PC-9 (cell line): ENCODE data around the gene CRB2. TPM values are rescaled to one million over a fixed set of nuclear protein-coding genes. Genes with fewer than 3 reads are reported as not detected.

Experiments
- BruUV-seq: library from RNA; stranded (reverse); fragments of 400-500 nt; replicated peaks from 2 replicates; lab custom pipeline; 2021; lab: Mats Ljungman, UMichigan
- CTCF ChIA-PET: fragments of 300-600 bp; sonication (Branson Sonifier 250); formaldehyde crosslinking; loops from one replicate; lab custom pipeline; 2022; ENCODE audit warnings: antibody characterized with exemption; lab: Charles Lee
- POLR2A ChIA-PET: fragments of 300-600 bp; sonication (Branson Sonifier 250); formaldehyde crosslinking; loops from one replicate; lab custom pipeline; 2022; ENCODE audit warnings: antibody characterized with exemption; ENCODE audit not compliant: unreplicated experiment; lab: Charles Lee
- DNase-seq, 2 experiments: peaks; one replicate each; pipeline versions ENCODE4 v3.0.0 to v3.0.0-alpha.2; 2015 to 2022; ENCODE audit warnings: mixed read lengths in 1 of 2
- H2AFZ ChIP-seq: fragments of 200-600 bp; sonication (generic); 2 replicates; pipeline ENCODE4 v1.8.1; 2017; ENCODE audit warnings: antibody characterized with exemption
- H3F3A ChIP-seq: fragments of 200-600 bp; sonication (generic); 2 replicates; pipeline ENCODE4 v1.8.1; 2017; ENCODE audit warnings: antibody characterized with exemption, mild to moderate bottlenecking, low read depth; ENCODE audit not compliant: insufficient read depth
- H3K27ac ChIP-seq: fragments of 200-600 bp; sonication (generic); 2 replicates; pipeline ENCODE4 v1.6.1; 2016; ENCODE audit warnings: mixed run types
- H3K27me3 ChIP-seq: fragments of 200-600 bp; sonication (generic); 2 replicates; pipeline ENCODE4 v1.6.1; 2016; ENCODE audit warnings: low read depth, mixed run types; ENCODE audit not compliant: insufficient read depth
- H3K36me3 ChIP-seq: fragments of 200-600 bp; sonication (generic); 2 replicates; pipeline ENCODE4 v1.6.1; 2016; ENCODE audit warnings: low read depth, mixed run types
- H3K4me1 ChIP-seq: fragments of 200-600 bp; sonication (generic); replicated peaks from 2 replicates; pipeline ENCODE4 v1.6.1; 2016; ENCODE audit warnings: mixed run types; ENCODE audit not compliant: insufficient read depth
- H3K4me2 ChIP-seq: fragments of 200-600 bp; sonication (generic); 2 replicates; pipeline ENCODE4 v1.6.1; 2017; ENCODE audit warnings: mixed run types
- H3K4me3 ChIP-seq: fragments of 200-600 bp; sonication (generic); 2 replicates; pipeline ENCODE4 v1.6.1; 2016; ENCODE audit warnings: mixed run types
- H3K79me2 ChIP-seq: fragments of 200-600 bp; sonication (generic); 2 replicates; pipeline ENCODE4 v1.6.1; 2017; ENCODE audit warnings: low read depth, mixed run types
- H3K9me2 ChIP-seq: fragments of 200-600 bp; sonication (generic); 2 replicates; pipeline ENCODE4 v1.8.1; 2017; ENCODE audit warnings: mild to moderate bottlenecking; ENCODE audit not compliant: insufficient read depth
- H3K9me3 ChIP-seq: fragments of 200-600 bp; sonication (generic); 2 replicates; pipeline ENCODE4 v1.8.1; 2016; ENCODE audit warnings: low read depth; ENCODE audit not compliant: insufficient read depth
- H4K20me1 ChIP-seq: fragments of 200-600 bp; sonication (generic); 2 replicates; pipeline ENCODE4 v1.8.1; 2017; ENCODE audit not compliant: insufficient read depth
- EZH2 ChIP-seq: fragments of 200-600 bp; sonication (generic); IDR thresholded peaks from 2 replicates; pipeline ENCODE4 v1.8.0; 2017; ENCODE audit warnings: antibody characterized with exemption, low read depth
- intact Hi-C: fragments of 100-400 bp; cut with micrococcal nuclease; formaldehyde crosslinking; loops from one replicate; pipeline ENCODE4 v1.10.0; 2022; ENCODE audit not compliant: unreplicated experiment
- total RNA-seq: library from RNA; stranded (reverse); gene quantifications from 2 replicates; pipeline ENCODE4 v1.2.3, GENCODE V29; 2021
- TF ChIP-seq, protein P1 (sequence below): fragments of 200-600 bp; sonication (generic); conservative IDR thresholded peaks from 2 replicates; pipeline ENCODE4 v1.6.1; 2017; ENCODE audit warnings: mixed run types, antibody characterized with exemption, mild to moderate bottlenecking, moderate library complexity

The CRB2 gene
- total RNA-seq, 1 experiment from 2014 or later, result not detected

GRCh38 chr9:123389070-123389469 lies 33.1 kb downstream of the CRB2 start:
- no TSS peak for BruUV-seq
- DNase-seq, result no peak
- CTCF ChIA-PET, result no interaction called here
- Histone ChIP-seq H2AFZ (no peak overlapping the region), H3K27ac (no peak overlapping the region), H3F3A (no peaks in the 10 kb centered on the region), H4K20me1 (no peaks in the 10 kb centered on the region), H3K9me3 (no peaks in the 10 kb centered on the region), H3K4me2 (no peak overlapping the region), H3K79me2 (no peaks in the 10 kb centered on the region), H3K4me3 (no peak overlapping the region), H3K36me3 (no peaks in the 10 kb centered on the region), H3K27me3 (no peaks in the 10 kb centered on the region), H3K4me1 (no peaks in the 10 kb centered on the region), H3K9me2 (no peaks in the 10 kb centered on the region)
- intact Hi-C loops, result no loop called here
- POLR2A ChIA-PET, result interaction anchor here (0.6 kb wide), 1 partner anchor 48 kb away, joined by 9 read pairs; no protein-coding TSS in a partner anchor
- TF ChIP-seq, protein P1, sequence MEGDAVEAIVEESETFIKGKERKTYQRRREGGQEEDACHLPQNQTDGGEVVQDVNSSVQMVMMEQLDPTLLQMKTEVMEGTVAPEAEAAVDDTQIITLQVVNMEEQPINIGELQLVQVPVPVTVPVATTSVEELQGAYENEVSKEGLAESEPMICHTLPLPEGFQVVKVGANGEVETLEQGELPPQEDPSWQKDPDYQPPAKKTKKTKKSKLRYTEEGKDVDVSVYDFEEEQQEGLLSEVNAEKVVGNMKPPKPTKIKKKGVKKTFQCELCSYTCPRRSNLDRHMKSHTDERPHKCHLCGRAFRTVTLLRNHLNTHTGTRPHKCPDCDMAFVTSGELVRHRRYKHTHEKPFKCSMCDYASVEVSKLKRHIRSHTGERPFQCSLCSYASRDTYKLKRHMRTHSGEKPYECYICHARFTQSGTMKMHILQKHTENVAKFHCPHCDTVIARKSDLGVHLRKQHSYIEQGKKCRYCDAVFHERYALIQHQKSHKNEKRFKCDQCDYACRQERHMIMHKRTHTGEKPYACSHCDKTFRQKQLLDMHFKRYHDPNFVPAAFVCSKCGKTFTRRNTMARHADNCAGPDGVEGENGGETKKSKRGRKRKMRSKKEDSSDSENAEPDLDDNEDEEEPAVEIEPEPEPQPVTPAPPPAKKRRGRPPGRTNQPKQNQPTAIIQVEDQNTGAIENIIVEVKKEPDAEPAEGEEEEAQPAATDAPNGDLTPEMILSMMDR, result no peak
- TF ChIP-seq EZH2, result no peak

DNA sequence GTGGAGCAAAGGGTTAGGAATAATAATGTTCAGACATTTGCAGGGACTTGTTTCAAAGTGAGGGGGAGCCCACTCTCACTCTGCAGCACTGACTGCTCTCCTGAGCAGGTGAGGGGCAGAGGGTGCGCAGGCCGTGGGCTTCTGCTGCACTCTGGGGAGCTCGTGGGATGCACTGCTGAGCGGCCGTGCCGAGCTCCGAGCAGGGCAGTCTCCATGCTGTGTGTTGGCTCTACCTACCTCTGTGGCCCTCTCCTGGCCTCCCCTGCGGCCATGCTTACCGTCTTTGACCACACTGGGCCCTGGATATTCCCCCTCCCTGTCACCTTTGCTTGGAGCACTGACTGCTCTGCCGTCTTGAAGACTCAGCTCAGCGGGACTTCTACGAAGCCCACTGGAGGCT lies 33.7 kb downstream of the CRB2 start:
- no TSS peak for BruUV-seq
- TF ChIP-seq, protein P1, result no peak
- no peak for TF ChIP-seq EZH2
- Histone ChIP-seq H3K27me3 (no peaks in the 10 kb centered on the region), H3K4me1 (no peaks in the 10 kb centered on the region), H3F3A (no peaks in the 10 kb centered on the region), H3K4me2 (no peak overlapping the region), H2AFZ (no peak overlapping the region), H3K27ac (no peak overlapping the region), H4K20me1 (no peaks in the 10 kb centered on the region), H3K4me3 (no peak overlapping the region), H3K9me3 (no peaks in the 10 kb centered on the region), H3K9me2 (no peaks in the 10 kb centered on the region), H3K79me2 (no peaks in the 10 kb centered on the region), H3K36me3 (no peaks in the 10 kb centered on the region)
- CTCF ChIA-PET, result no interaction called here
- DNase-seq, result no peak
- intact Hi-C loops, result no loop called here
- POLR2A ChIA-PET, result no interaction called here

DNA sequence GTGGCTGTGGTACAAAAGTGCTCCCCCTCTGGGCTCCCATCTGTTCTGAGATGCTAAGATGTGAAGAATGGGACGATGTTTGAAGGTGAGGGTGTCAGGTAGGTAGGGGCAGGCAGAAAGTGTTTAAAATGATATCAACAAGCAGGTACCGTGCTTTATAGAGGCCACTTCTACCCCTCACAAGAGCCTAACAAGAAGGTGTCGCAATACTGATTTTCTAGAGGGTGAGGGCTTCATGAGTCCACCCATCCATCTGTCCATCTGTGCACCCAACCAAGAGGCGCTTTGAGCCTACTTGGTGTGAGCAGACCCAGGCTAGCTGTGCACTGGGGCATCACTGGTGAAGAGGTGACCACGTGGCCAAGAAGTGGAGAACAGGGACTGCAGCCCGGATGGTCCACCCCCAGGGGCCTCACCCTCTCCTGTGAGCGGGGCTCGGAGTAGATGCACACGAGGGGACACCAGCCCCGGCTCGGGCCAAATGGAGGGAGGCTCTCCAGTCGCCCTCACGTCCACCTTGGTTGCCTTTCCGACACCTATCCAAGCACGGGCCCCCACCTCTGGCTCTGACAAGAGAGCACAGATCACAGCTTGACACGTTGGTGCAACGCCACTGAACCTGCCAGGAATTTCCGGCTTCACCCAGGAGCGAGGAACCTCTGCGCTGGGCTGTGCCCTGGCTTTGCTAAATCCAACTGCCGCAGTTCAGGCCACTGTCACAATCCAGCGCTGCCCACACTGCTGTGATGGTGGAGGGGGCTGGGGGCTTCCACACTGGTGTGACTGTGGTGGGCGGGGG lies 34.5 kb downstream of the CRB2 start:
- intact Hi-C loops, result no loop called here
- Histone ChIP-seq H3K9me2 (no peaks in the 10 kb centered on the region), H3K4me1 (no peaks in the 10 kb centered on the region), H3K36me3 (no peaks in the 10 kb centered on the region), H3K9me3 (no peaks in the 10 kb centered on the region), H2AFZ (no peak overlapping the region), H3K27me3 (no peaks in the 10 kb centered on the region), H4K20me1 (no peaks in the 10 kb centered on the region), H3K27ac (no peak overlapping the region), H3K4me2 (no peak overlapping the region), H3K4me3 (no peak overlapping the region), H3F3A (no peaks in the 10 kb centered on the region), H3K79me2 (no peaks in the 10 kb centered on the region)
- POLR2A ChIA-PET, result no interaction called here
- TF ChIP-seq, protein P1, result no peak
- no peak for TF ChIP-seq EZH2
- DNase-seq, result no peak
- CTCF ChIA-PET, result no interaction called here
- BruUV-seq, result no TSS peak
